ENCODE results near the gene R3HDML.

The R3HDML gene

DNA sequence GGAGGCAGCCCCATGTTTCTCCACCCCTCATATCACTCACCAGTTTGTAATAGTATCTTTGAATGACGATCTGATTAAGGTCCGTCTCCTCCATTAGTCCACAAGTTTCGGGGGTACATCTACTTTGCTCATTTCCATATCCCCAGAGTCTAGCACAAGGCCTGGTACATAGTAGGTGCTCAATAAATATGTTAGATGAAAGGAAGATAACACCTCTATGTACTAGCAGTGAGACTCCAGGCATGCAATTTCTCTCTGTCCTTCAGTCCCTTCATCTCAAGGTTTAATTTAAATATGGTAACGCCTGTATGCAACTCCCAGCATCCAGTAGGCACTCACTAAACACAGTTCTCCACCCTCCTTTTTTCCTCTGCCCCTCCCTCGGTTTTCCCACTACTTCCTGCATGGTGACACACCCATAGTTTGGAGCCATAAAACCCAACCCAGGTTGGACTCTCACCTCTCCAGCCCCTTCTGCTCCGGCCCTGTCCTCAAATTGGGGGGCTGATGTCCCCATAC, 18.2 kb downstream of the R3HDML start:
- Histone ChIP-seq H3K27ac (ENCODE audit: low read length) (no peak overlapping the region), H3K9me3 (ENCODE audit: insufficient read depth, low read depth, low read length) (no peaks in the 10 kb centered on the region), H3K27me3 (ENCODE audit: insufficient read depth, low read length) (no peaks in the 10 kb centered on the region), H3K4me1 (ENCODE audit: insufficient read depth, low read length) (peaks cover 3% of the 10 kb centered on the region; the same call in 1 of the 2 replicates), H3K4me3 (ENCODE audit: low read length) (no peak overlapping the region), H3K9ac (ENCODE audit: low read depth, low read length) (no peak overlapping the region), H3K36me3 (ENCODE audit: insufficient read depth, low read depth, low read length) (no peaks in the 10 kb centered on the region)

- no peak within 1 kb of the TSS for H3K27ac ChIP-seq (ENCODE audit: low read length)
Measured at GRCh38 chr20:44355498-44356352, 18.9 kb downstream of the R3HDML start, which contains the start of gene HNF4A. HNF4A (plus strand) TSS chr20:44355699; CDS start chr20:44355805, 106 bp downstream.

GRCh38 chr20:44356353-44356723, 19.5 kb downstream of the R3HDML start:
- Histone ChIP-seq H3K4me1 (ENCODE audit: insufficient read depth, low read length) (peaks cover 3% of the 10 kb centered on the region; the same call in 1 of the 2 replicates), H3K36me3 (ENCODE audit: insufficient read depth, low read depth, low read length) (no peaks in the 10 kb centered on the region), H3K9ac (ENCODE audit: low read depth, low read length) (no peak overlapping the region), H3K4me3 (ENCODE audit: low read length) (no peak overlapping the region), H3K27me3 (ENCODE audit: insufficient read depth, low read length) (no peaks in the 10 kb centered on the region), H3K9me3 (ENCODE audit: insufficient read depth, low read depth, low read length) (no peaks in the 10 kb centered on the region), H3K27ac (ENCODE audit: low read length) (no peak overlapping the region)

More at GRCh38 chr20:44355498-44356352, 18.9 kb downstream of the R3HDML start, which contains the start of gene HNF4A:
- H3K4me3 ChIP-seq (ENCODE audit: low read length) = no peak within 1 kb of the TSS
- H3K9me3 ChIP-seq (ENCODE audit: insufficient read depth, low read depth, low read length) = no peaks in the 10 kb centered on the region
- no peak within 1 kb of the TSS for H3K9ac ChIP-seq (ENCODE audit: low read depth, low read length)
- H3K27me3 ChIP-seq (ENCODE audit: insufficient read depth, low read length) = no peaks in the 10 kb centered on the region
- peaks cover 3% of the 10 kb centered on the region; the same call in 1 of the 2 replicates for H3K4me1 ChIP-seq (ENCODE audit: insufficient read depth, low read length)
- no peaks in the 10 kb centered on the region for H3K36me3 ChIP-seq (ENCODE audit: insufficient read depth, low read depth, low read length)

- no peak overlapping the region for H3K4me3 ChIP-seq (ENCODE audit: low read length)
- no peaks in the 10 kb centered on the region for H3K36me3 ChIP-seq (ENCODE audit: insufficient read depth, low read depth, low read length)
- no peaks in the 10 kb centered on the region for H3K9me3 ChIP-seq (ENCODE audit: insufficient read depth, low read depth, low read length)
- no peak overlapping the region for H3K9ac ChIP-seq (ENCODE audit: low read depth, low read length)
- no peaks in the 10 kb centered on the region for H3K27me3 ChIP-seq (ENCODE audit: insufficient read depth, low read length)
- H3K27ac ChIP-seq (ENCODE audit: low read length) = no peak overlapping the region
- peaks cover 2% of the 10 kb centered on the region; the same call in 1 of the 2 replicates for H3K4me1 ChIP-seq (ENCODE audit: insufficient read depth, low read length)
Measured at GRCh38 chr20:44357020-44357419, 20.2 kb downstream of the R3HDML start.

DNA sequence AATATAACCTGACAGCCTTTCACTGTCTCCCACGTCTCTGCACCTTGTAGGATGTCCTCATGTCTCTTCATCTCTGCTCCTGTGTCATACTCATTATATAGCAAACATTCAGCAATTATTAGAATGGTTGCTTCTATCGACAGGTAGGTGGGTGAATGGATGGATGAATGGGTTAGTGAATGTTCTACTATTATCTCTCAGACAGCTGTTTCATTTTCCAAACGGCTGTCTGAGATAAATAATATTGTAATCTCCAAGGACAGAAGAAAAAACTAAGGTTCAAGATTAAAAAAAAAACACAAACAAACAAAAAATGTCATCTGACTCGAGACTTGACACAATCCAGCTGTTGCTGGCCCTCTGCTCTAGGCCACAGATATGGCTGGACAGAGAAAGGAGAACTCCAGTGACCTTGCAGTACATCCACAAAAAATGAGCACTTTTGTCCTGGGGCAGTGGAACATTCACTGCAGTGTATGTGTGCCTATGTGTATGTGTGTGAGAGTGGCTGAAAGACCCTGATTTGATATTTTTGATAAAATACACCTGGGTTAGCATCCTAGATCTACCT, 20.8 kb downstream of the R3HDML start:
- no peaks in the 10 kb centered on the region for H3K9me3 ChIP-seq (ENCODE audit: insufficient read depth, low read depth, low read length)
- no peaks in the 10 kb centered on the region for H3K27me3 ChIP-seq (ENCODE audit: insufficient read depth, low read length)
- H3K9ac ChIP-seq (ENCODE audit: low read depth, low read length) = no peak overlapping the region
- H3K36me3 ChIP-seq (ENCODE audit: insufficient read depth, low read depth, low read length) = no peaks in the 10 kb centered on the region
- no peak overlapping the region for H3K4me3 ChIP-seq (ENCODE audit: low read length)
- no peak overlapping the region for H3K27ac ChIP-seq (ENCODE audit: low read length)
- H3K4me1 ChIP-seq (ENCODE audit: insufficient read depth, low read length) = no peaks in the 10 kb centered on the region

- Histone ChIP-seq H3K27me3 (ENCODE audit: insufficient read depth, low read length) (no peaks in the 10 kb centered on the region), H3K4me1 (ENCODE audit: insufficient read depth, low read length) (no peaks in the 10 kb centered on the region), H3K9me3 (ENCODE audit: insufficient read depth, low read depth, low read length) (no peaks in the 10 kb centered on the region), H3K4me3 (ENCODE audit: low read length) (no peak overlapping the region), H3K9ac (ENCODE audit: low read depth, low read length) (no peak overlapping the region), H3K36me3 (ENCODE audit: insufficient read depth, low read depth, low read length) (no peaks in the 10 kb centered on the region), H3K27ac (ENCODE audit: low read length) (no peak overlapping the region)
Measured at GRCh38 chr20:44358776-44359175, 21.9 kb downstream of the R3HDML start.

- Histone ChIP-seq H3K9me3 (ENCODE audit: insufficient read depth, low read depth, low read length) (no peaks in the 10 kb centered on the region), H3K4me3 (ENCODE audit: low read length) (no peak overlapping the region), H3K4me1 (ENCODE audit: insufficient read depth, low read length) (no peaks in the 10 kb centered on the region), H3K27ac (ENCODE audit: low read length) (no peak overlapping the region), H3K36me3 (ENCODE audit: insufficient read depth, low read depth, low read length) (no peaks in the 10 kb centered on the region), H3K9ac (ENCODE audit: low read depth, low read length) (no peak overlapping the region), H3K27me3 (ENCODE audit: insufficient read depth, low read length) (no peaks in the 10 kb centered on the region)
Measured at GRCh38 chr20:44360221-44360620, 23.4 kb downstream of the R3HDML start.

- no peaks in the 10 kb centered on the region for H3K27me3 ChIP-seq (ENCODE audit: insufficient read depth, low read length)
- no peak overlapping the region for H3K9ac ChIP-seq (ENCODE audit: low read depth, low read length)
- no peaks in the 10 kb centered on the region for H3K36me3 ChIP-seq (ENCODE audit: insufficient read depth, low read depth, low read length)
- no peak overlapping the region for H3K4me3 ChIP-seq (ENCODE audit: low read length)
- H3K4me1 ChIP-seq (ENCODE audit: insufficient read depth, low read length) = no peaks in the 10 kb centered on the region
- H3K27ac ChIP-seq (ENCODE audit: low read length) = no peak overlapping the region
- H3K9me3 ChIP-seq (ENCODE audit: insufficient read depth, low read depth, low read length) = no peaks in the 10 kb centered on the region
Measured at GRCh38 chr20:44361021-44361420, 24.2 kb downstream of the R3HDML start.

DNA sequence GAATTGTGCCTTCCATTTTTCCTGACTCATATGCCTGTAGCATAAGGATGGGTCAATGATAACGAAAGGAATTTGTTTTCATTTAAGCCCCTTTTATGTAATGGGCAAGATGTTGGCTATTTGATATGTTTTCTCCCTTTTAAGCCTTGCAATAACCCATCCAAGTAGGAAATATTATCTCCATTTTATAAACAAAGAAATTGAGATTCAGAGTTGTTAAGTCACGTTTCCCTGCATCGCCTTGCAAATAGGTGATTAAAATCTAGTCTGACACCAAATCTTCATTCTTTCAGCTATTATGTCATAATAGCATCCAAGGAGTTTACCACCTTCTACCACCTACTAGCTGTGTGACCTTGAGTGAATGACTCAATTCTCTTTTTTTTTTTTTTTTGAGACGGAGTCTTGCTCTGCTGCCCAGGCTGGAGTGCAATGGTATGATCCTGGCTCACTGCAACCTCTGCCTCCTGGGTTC, 25.7 kb downstream of the R3HDML start:
- Histone ChIP-seq H3K27ac (ENCODE audit: low read length) (no peak overlapping the region), H3K27me3 (ENCODE audit: insufficient read depth, low read length) (no peaks in the 10 kb centered on the region), H3K9ac (ENCODE audit: low read depth, low read length) (no peak overlapping the region), H3K4me3 (ENCODE audit: low read length) (no peak overlapping the region), H3K4me1 (ENCODE audit: insufficient read depth, low read length) (no peaks in the 10 kb centered on the region), H3K9me3 (ENCODE audit: insufficient read depth, low read depth, low read length) (no peaks in the 10 kb centered on the region), H3K36me3 (ENCODE audit: insufficient read depth, low read depth, low read length) (no peaks in the 10 kb centered on the region)

GRCh38 chr20:44364068-44364467, 27.2 kb downstream of the R3HDML start:
- Histone ChIP-seq H3K27me3 (ENCODE audit: insufficient read depth, low read length) (no peaks in the 10 kb centered on the region), H3K4me3 (ENCODE audit: low read length) (no peak overlapping the region), H3K4me1 (ENCODE audit: insufficient read depth, low read length) (no peaks in the 10 kb centered on the region), H3K9ac (ENCODE audit: low read depth, low read length) (no peak overlapping the region), H3K27ac (ENCODE audit: low read length) (no peak overlapping the region), H3K9me3 (ENCODE audit: insufficient read depth, low read depth, low read length) (no peaks in the 10 kb centered on the region), H3K36me3 (ENCODE audit: insufficient read depth, low read depth, low read length) (no peaks in the 10 kb centered on the region)

DNA sequence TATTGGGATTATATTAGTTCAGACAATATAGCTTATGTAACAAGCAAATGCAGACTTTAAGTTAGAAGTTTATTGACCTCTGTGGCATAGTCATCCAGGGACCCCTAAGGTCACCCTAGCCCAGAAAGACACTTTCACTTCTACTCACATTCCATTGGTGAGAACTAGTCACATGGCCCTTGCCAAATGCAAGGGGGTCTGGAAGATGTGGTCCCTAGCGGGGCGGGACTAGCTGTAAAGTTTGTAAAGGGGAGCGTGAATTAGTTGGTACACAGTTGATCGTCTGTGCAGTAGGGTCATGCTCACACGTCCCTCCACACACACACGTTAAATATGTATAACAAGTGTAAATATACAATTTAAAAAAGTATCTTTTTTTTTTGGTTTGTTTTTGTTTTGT, 27.9 kb downstream of the R3HDML start:
- H3K27ac ChIP-seq (ENCODE audit: low read length) = no peak overlapping the region
- H3K4me1 ChIP-seq (ENCODE audit: insufficient read depth, low read length) = no peaks in the 10 kb centered on the region

GRCh38 chr20:44367746-44368145, 30.9 kb downstream of the R3HDML start:
- Histone ChIP-seq H3K9me3 (ENCODE audit: insufficient read depth, low read depth, low read length) (no peaks in the 10 kb centered on the region), H3K4me3 (ENCODE audit: low read length) (no peak overlapping the region), H3K4me1 (ENCODE audit: insufficient read depth, low read length) (no peaks in the 10 kb centered on the region), H3K9ac (ENCODE audit: low read depth, low read length) (no peak overlapping the region), H3K27me3 (ENCODE audit: insufficient read depth, low read length) (no peaks in the 10 kb centered on the region), H3K27ac (ENCODE audit: low read length) (no peak overlapping the region), H3K36me3 (ENCODE audit: insufficient read depth, low read depth, low read length) (no peaks in the 10 kb centered on the region)

More for the DNA sequence above, 27.9 kb downstream of the R3HDML start:
- Histone ChIP-seq H3K9me3 (ENCODE audit: insufficient read depth, low read depth, low read length) (no peaks in the 10 kb centered on the region), H3K4me3 (ENCODE audit: low read length) (no peak overlapping the region), H3K27me3 (ENCODE audit: insufficient read depth, low read length) (no peaks in the 10 kb centered on the region), H3K36me3 (ENCODE audit: insufficient read depth, low read depth, low read length) (no peaks in the 10 kb centered on the region), H3K9ac (ENCODE audit: low read depth, low read length) (no peak overlapping the region)
